ENCODE data around the gene KCNQ1.
A peak's percentile ranks its signal among the peaks of the same experiment; 100 is the strongest.

Gene KCNQ1

DNA sequence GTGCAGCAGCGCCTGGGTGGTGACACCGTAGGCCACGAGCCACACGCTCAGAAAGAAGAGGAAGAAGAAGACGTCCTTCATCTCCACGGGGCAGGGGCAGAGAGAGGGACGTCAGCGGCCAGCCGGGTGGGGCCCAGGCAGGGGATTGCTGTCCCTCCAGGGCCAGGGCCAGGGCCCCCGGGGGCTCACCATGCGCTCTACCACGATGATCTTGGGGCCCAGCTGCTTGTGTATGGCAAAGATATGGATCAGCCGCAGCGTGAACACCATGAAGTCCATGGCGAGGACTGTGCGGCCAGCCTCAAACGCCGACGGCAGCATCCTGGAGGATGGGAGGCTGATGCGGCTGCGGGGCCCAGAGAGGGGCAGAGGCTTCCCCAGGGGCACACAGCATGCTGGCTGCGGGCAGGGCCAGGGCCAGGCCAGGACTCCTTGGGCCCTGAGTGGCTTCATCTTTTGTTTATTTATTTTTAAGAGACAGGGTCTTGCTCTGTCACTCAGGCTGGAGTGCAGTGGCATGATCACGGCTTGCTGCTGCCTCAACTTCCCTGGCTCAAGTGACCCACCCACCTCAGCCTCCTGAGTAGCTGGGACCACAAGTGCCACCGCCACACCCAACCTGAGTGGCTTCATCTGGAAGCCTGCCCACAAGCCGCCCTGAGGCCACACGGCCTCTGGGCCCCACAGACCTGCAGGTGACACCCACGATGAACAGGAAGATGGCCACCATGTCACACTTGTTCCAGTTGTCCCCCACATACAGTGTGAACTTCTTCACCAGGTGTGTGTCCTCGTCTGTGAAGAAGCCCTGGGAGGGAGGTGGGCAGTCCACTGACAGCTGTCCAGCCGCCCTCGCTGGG, 33.1 kb upstream of the KCNQ1 start:
- no peak for DNase-seq (ENCODE audit: low read depth, low spot score)

DNA sequence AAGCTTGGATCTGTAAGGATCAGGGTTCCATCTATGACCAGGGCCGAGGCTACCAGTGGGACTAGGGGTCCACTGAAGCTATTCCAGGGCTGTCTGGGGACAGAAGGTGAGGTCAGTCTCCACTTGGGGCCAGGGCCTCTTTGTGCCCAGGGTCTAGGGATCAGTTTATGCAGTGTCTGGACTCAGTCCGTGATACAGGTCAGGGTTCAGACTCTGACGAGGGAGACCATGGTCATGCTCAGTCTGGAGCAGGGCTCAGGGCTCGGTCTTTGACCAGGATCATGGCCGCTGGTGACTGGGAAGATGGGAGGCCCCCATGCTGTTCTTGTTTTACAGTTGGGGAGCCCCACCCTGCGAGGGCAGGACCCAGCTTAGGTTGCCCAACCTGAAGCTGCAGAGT, 32.5 kb upstream of the KCNQ1 start:
- DNase-seq (ENCODE audit: low read depth, low spot score): no peak

DNA sequence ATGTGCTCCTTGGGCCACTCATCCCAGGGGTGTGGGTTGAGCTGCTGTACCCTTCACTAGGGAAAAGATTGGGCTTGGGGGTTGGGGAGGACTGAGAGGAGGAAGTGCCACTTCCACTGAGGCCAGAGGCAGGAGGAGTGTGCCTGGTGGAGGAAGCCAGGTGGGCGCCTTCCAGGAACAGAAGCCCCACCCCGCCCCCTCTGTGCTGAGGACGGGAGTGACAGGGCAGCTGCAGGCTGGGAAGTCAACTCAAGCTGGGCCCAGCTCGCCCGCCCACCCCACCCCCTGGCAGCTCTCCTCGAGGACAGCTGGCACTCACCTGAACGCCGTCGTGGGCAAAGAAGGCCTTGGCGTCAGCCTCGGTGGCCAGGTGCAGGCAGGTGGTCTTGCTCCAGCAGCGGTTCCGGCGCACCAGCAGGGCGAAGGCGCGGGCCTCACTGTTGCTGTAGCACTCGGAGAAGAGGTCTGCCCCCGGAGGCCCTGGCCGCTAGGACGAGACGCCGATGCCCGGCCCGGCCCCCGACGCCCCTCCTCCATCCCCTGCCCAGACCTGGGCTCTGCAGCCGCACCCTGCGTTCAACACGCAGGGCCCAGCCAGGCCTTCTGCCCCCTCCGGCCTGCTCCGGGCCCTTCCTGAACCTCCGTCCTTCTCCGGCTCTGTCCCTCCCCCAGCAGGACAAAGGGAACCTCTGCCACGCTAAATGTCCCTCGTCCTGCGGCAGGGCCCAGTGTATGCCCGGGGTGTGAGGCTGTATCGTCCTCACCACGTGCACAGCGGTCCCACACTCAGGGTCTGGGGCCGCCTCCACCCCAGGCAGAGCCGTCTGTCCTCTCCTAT, 30.8 kb upstream of the KCNQ1 start:
- DNase-seq (ENCODE audit: low read depth, low spot score): no peak

DNA sequence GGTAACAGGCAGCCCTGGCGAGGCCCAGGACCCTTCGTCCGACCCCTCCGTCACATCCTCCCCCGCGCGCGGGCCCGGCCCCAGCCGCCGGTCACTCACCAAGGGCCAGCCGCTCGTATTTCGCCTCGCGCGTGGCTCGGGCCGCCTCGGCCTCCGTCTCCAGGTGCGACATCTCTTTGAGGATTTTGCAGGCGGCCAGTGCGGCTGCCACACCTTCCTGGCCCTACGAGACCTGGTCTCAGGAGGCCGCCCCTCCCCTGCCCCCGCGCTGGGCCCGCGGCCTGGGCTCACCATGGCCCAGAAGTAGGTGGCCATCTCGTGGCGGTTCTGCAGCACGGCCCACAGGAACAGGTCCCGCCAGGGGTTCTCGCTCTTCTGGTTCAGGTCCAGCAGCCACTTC, 30.2 kb upstream of the KCNQ1 start:
- no peak for DNase-seq (ENCODE audit: low read depth, low spot score)

DNA sequence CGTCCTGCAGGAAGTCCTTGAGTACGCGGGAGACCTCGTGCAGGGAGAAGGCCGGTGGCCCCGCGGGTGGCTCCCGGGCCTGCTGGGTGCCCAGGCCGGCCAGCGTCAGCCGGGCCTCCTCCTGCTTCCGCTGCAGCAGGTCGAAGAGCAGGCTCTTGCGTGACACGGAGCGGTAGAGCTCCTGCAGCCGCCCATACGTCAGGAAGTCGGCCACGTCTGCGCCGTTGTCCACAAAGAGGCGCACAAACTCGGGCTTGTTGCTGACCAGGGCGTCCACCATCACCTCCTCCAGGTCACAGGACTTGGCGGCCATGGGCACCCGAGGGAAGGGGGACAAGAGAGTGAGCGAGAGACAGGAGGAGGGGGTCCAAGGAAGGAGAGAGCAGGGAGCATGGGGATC, 29.6 kb upstream of the KCNQ1 start:
- no peak for DNase-seq (ENCODE audit: low read depth, low spot score)

DNA sequence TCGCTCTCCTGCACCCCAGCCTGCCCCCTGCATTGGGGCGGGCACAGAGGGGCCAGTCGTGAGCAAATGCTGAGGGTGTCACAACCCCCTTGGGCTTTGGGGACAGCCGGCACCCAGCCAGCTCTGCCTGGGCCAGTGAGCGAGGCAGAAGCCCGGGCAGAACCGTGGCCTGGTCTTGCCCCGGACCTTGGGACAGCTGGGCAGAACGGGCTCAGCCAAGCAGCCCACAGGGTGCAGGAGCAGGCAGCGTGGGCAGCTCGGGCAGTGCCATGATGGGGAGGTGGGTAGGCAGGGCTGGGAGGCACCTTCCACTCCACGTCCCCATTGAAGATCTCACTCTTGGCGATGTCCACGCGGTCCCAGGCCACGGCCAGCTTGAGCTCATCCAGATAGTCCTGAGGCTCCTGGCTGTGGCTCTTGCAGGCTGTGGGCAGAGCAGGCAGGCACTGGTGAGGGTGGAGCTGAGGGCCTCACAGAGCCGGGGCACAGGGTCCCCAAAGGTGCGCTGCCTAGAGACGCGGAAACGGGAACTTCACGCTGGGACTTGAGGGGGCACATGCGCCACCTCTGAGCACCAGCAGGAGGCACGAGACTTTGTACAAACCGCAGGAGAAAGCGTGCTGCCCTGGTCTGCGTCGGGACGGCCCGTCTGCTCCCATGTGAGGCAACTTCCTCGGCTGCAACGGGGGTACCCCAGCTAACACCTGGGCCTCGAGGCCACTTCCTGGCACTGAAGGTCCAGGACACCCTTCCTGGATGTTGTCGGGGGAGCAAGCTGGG, 29.0 kb upstream of the KCNQ1 start:
- no peak for DNase-seq (ENCODE audit: low read depth, low spot score)

DNA sequence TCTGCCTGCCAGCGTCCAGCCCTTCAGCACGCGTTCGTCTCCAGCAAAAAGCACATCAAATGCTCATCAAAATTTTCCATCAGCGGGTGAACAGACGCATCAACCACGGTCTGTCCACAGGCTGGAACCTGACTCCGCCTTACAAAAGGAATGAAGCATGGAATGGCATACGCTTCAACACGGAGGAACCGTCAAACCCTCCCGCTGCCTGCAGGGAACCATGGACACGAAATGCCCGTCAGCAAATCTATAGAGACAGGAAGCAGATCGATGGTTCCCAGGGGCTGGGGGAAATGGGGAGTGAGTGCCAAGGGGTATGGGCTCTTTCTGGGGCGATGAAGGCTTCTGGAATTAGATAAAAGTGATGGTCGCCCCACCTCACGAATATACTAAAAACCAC, 28.0 kb upstream of the KCNQ1 start:
- no peak for DNase-seq (ENCODE audit: low read depth, low spot score)

DNA sequence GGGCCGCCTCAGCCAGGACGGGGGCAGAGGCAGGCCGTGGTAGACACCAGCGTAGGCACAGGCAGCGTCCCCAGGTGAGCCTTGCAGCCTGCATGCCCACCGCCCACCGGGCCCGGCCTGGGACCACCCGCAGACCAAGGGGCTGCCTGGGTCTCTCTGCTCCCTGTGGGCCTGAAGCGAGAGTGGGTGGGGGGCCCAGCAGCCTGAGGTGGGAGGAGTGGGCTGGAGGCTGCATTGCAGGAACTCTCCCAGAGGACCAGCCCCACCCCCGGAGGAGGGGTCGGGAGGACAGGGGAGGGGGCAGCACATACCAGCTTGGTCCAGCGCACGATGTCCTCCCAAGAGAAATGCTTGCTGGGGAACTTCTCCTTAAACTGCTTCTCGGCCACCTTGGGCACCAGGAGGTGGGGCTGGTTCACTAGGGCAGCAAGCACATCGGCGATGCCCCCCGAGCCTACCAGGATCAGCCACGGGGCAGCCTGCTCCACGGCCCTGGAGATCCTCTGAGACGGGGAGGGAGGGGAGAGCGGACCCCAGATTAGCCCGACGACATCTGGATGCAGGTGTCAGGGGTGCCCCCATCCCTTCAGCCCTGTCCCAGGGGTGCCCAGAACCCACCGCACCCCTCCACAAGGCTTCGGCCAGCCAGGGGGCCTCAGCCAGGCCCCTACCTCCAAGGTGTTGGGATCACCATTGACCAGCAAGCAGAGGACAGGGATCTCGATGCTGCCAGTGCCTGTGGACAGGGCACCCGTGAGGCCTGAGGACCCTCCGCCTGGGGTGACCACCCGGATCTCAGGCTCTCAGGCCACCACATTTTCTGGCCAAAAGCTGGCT, 26.7 kb upstream of the KCNQ1 start:
- no peak for DNase-seq (ENCODE audit: low read depth, low spot score)

DNA sequence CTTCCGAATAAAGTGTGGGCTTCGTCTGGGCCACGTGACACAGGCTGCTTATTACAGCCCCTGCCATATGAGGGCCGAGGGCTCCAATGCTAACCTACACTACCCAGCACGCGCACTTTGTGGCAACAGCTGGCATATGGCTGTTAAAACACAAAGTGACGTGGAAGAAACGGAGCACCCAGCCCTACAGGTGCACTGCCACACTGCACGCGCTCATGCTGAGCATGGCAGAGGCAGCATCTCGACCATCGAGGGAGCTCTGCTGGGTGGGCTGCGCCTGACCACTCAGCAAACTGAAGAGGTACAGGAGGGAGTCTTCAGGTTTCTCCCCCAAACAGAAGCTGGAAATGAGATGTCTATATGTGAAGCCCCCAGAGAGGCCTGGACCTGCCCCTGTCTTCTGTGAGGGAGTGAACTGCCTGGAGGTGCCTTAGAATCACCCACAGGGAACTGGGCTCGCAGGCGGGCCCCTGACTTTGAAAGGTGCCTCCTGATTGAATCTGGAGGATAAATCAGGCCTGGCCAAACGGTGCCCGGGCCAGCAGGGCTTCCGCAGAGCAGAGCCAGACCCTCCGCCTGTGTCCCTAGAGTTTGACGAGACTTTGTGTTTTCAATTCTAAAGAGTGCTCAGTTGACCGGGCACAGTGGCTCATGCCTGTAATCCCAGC, 26.0 kb upstream of the KCNQ1 start:
- DNase-seq (ENCODE audit: low read depth, low spot score): no peak

DNA sequence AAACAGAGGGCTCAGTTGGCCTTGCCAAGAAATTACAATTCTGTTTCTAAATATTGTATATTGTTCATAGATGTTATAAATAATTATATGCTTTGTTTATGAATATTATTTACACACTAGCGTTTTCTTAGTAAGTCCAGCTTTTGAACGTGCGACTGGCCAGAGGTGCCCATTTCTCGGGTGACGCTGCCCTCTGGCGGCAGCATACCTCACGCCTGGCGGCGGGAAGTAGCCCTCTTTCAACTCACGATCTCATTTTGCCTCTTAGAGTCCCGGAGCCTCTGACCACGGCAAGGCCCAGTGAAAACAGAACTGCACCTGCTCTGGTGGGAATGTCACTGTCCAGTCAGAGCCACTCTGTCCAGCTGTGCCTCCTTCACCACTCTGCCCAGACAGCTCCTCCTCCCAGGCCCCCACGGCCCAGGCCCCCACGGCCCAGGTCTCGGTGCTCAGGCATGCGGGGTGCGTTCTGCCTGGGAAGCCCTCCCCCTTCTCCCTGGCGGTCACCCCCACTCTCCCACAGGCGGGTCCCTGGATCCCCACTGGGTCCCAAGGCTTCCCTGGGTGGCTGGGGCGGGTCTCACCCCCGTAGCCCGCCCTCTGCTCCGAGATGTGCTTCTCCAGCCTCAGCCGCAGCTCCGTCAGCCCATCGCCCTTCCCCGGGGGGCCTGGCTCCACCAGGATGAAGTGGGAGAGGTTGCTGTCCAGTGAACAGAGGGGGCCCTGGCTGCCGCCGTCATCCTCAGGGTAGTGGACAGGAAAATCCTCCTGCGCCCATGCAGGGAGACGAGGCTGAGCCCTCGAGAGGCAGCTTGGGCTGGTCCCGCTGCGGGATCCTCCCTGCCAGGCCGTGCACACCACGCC, 24.9 kb upstream of the KCNQ1 start:
- DNase-seq (ENCODE audit: low read depth, low spot score): no peak

DNA sequence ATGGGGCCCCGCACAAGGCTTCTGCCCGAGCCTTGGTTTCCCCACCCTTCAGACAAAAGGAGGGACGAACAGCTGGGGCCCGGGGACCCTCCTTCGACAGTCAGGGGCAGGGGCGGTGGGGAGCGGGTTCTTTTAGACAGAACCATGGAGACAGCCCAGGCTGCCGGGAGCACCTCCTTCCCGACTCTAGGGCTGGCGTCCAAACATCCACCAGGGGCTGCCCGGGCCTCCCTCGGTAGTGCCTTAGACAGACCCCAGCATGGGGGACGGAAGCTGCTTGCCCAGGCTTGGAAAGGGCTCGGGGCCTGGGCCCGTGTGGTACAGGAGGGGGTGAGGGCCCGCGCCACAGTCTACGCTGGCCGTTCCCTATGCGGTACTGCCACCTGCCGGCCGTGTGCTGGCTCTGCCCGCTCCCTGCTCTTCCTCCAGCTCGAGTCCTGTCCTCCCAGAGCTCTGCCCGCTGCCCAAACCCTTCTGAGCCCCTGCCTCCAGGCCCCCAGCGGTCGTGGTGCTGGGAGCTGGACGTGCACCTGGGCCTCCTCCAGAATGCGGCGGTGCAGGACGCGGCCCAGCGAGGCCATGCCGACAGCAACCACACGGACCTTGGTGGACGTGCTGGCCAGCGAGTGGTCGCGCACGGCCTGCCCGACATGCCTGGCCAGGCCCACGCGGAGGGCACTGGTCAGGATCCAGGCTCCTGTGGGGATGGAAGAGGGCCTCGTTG, 24.1 kb upstream of the KCNQ1 start:
- DNase-seq (ENCODE audit: low read depth, low spot score): peak; percentile 28

DNA sequence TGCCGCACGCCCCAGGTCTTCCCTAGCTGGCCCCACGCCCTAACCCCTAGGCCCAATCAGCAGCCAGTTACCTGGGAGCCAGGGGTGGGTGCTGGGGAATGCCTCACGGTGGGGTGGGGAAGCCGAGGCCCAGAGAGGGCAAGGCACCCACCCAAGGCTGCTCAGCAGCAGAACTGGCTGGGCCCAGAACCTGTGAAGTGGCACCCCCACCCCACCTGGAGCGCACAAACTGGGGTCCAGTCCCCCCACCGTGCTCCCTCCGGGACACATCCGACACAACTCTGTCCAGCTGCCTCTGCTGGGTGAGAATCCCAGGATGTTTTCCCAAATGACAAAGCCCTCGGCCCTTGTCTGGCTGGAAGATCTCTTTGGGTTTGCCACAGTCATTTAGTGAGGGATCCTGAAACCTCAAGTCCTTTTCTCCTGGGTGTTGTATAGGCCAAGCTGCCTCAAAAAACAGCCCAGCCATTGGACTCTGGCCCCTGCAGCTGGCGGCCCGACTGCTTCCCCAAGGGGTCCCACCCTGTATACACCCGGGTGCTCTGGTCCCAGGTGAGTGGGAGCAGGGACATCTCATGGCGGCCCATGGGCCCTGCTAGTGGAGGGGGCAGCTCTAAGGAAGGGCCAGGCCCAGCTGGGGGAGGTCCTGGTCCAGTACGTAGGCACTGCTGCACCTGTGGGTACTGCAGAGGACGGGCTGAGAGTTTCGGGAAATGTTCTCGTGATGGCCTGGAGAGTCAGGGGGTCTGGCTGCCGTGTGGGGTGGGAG, 23.4 kb upstream of the KCNQ1 start:
- DNase-seq (ENCODE audit: low read depth, low spot score): no peak

DNA sequence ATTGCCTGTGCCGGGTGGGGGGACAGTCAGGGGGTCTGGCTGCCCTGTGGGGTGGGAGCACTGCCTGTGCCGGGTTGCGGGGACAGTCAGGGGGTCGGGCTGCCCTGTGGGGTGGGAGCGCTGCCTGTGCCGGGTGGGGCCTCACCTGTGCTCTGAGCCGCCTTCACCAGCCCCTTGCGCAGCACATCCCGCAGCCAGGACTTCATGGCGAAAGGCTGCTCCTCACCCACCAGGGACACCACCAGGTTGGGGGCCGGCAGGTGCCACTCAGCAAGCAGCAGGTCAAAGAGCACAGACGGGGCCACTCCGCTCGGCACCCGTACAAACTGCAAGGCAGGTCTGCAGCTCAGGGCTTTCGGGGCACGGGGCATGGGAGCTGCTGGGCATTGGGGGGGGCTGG, 22.8 kb upstream of the KCNQ1 start:
- DNase-seq (ENCODE audit: low read depth, low spot score): no peak

DNA sequence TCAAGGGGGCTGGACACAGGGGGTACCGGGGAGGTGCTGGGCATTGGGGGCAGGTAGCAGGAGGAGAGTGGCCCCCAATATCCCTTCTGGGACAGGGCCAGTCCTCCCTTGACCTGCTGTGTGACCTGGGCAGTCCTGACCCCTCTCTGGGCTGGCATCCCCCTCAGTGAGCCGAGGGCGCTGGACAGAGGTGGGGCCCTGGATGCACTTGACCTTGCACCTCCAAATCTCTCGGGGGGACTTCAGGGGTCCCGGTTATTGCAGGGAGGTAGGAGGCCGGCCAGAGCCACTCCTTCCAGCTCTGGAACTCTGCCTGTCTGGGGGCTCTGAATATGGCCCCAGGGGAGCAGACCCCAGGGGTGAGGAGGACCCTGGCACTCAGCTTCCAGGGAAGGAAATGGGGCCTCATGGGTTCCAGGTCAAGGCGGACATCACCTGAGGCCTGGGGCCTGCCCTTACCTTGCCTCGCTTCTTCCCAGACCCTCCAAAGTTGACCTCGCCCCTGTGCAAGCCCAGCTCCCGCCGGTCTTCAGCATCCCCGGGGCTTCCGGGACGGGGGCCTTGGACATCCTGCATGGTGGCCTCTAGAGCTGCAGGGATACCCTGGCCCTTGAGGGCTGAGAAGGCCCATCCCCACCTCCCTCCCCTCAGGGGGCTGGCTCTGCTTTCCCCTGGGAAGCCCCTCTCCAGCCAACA, 22.2 kb upstream of the KCNQ1 start:
- DNase-seq (ENCODE audit: low read depth, low spot score): no peak

DNA sequence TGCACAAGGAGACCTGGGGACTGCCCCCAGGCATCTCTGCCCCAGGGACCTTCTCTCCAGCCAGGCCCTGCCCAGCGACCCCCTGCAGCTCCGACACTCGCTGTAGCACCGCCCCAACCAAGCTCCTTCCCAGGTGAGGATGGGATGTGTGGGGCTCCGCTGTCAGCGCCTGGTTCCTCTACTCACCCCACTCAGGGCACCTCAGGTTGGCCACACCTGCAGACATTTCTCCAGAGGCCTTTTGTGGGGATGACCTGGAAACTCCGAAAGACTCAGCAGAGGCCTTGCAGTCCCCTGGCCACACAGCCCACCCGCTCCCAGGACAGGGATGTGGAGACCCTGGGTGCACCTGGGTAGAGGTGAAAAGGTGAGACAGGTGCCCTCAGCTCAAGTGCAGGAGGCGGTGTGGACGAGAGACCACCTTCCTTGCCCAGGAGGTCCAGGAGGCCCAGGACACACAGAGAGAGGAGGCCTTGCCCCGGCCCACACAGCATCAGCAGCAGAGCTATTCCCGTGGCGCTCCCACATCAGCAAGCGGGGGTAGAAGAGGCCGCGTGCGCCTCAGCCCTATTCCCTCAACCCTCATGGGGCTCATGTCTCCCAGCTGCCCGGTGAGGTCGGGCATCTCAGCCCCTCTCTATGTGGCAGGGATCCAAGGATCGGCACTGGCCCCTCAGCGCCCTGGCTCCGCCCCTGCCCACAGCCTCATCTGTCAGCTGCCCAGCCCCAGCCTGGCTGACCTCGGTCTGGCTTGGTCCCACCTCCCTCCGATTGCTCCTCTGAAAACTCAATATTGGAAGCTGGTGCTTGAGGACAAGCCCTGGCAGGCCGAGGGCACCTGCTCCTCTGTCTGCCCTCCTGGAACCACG, 21.4 kb upstream of the KCNQ1 start:
- DNase-seq (ENCODE audit: low read depth, low spot score): no peak

DNA sequence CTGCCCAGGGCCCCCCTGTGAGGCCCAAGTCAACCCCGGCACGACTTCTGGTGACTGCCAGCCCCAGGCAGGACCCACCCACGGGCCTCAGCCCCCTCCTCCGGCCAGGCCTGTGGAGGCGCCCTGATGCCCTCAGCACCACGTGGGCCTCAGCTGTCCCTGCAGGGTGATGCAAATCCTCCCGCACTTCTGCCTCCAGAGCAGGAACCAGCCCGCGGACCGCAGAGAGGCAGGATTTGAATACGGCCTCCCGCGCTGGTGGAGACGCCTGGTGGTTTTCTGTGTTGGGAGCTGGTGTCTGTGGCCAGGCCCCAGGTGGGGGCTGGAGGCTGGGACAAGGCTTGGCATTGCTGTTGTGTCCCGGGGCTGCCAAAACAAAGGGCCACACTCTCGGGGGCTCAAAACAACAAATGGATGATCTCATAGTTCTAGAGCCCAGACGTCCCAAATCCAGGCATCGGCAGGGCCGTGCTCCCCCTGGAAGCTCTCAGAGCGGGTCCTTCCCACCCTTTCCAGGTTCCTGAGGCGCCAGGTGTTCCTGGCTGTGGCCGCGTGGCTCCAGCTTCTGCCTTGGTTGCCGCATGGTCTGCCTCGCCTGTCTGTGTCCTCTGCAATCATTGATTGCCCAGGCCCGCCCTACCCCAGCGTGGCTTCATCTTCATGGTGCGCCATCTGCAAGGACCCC, 19.9 kb upstream of the KCNQ1 start:
- no peak for DNase-seq (ENCODE audit: low read depth, low spot score)

Measured in activated CD4-positive, CD25-positive, alpha-beta regulatory T cell treated with anti-CD3 and anti-CD28 coated beads, Interleukin-2, amount 50 U/mL, for 16 hours (primary cell).